Measurements from ENCODE around the gene TMEM121B. TPM values are rescaled to one million over a fixed set of nuclear protein-coding genes. Genes with fewer than 3 reads are reported as not detected.

Gene TMEM121B
- polyA plus RNA-seq, 3 donors: 1.4 to 3.2 (median 1.9) TPM

- Histone ChIP-seq H3K4me2 (replicated peaks; ENCODE audit: extremely low read depth, low read length, poor library complexity, severe bottlenecking) (peak overlapping the region; percentile 88), H2AFZ (ENCODE audit: insufficient read depth, low read depth, low read length, poor library complexity, severe bottlenecking) (no peak overlapping the region), H3K4me3 (replicated peaks in 1 of 3; ENCODE audit: low read depth in 2 of 3, low read length in 3 of 3) (peak overlapping the region; percentile 89 to 91 (median 91)), H4K20me1 (ENCODE audit: insufficient read depth, low read length) (peaks cover 72% of the 10 kb centered on the region), H3K4me1 (ENCODE audit: control insufficient read depth in 1 of 2, insufficient read depth in 2 of 2, low read length in 2 of 2) (peaks cover 58 to 66% of the 10 kb centered on the region in 2 donors), H3K27me3 (ENCODE audit: control insufficient read depth in 2 of 2, insufficient read depth in 2 of 2, low read length in 2 of 2) (no peaks in the 10 kb centered on the region), H3K9me3 (replicated peaks in 1 of 2; ENCODE audit: control insufficient read depth in 1 of 2, insufficient read depth in 1 of 2, low read length in 2 of 2) (no peaks in the 10 kb centered on the region), H3K36me3 (replicated peaks in 1 of 2; ENCODE audit: control insufficient read depth in 1 of 2, insufficient read depth in 2 of 2, low read length in 2 of 2) (peaks cover 9 to 24% of the 10 kb centered on the region in 2 donors), H3K9ac (ENCODE audit: insufficient read depth, low read length, poor library complexity, severe bottlenecking) (peak overlapping the region; percentile 93), H3K27ac (ENCODE audit: low read depth in 1 of 2, low read length in 2 of 2) (peak overlapping the region; percentile 81 to 92), H3K79me2 (ENCODE audit: insufficient read depth, low read length) (peaks cover 90% of the 10 kb centered on the region)
- Mint-ChIP-seq H3K36me3 (peaks cover 21 to 46% of the 10 kb centered on the region in 2 donors), H3K27me3 (ENCODE audit: low read depth in 3 of 3) (peaks cover 0 to 2% (median 0%) of the 10 kb centered on the region in 3 donors), H3K4me1 (peaks cover 69% of the 10 kb centered on the region), H3K27ac (peak overlapping the region; percentile 90 to 96 (median 95)), H3K9me3 (peaks cover 0 to 2% (median 0%) of the 10 kb centered on the region in 7 donors), H3K4me3 (peak overlapping the region; percentile 96 to 99)
- no peak for DNase-seq
- intact Hi-C loops (cut with micrococcal nuclease): loop anchor here (2.0 to 10.0 kb wide), 3 partner anchors 14 to 988 kb away; partner anchors contain the start of gene PEX26 (in 1 of the 2)
- TF ChIP-seq CTCF (IDR thresholded peaks at IDR 0.05): no peak
- WGBS (ENCODE audit: insufficient coverage): 22% methylated on average over 6 of the region's 10 CpGs
Measured at GRCh38 chr22:17086788-17087497, 34.2 kb downstream of the TMEM121B start.

GRCh38 chr22:17086296-17086695 lies 34.9 kb downstream of the TMEM121B start:
- Mint-ChIP-seq H3K27me3 (ENCODE audit: low read depth in 3 of 3) (peaks cover 0 to 2% (median 0%) of the 10 kb centered on the region in 3 donors), H3K9me3 (peaks cover 0 to 2% (median 0%) of the 10 kb centered on the region in 7 donors), H3K4me1 (peaks cover 63% of the 10 kb centered on the region), H3K36me3 (peaks cover 17 to 45% of the 10 kb centered on the region in 2 donors), H3K27ac (peak overlapping the region; percentile 90 to 96 (median 95)), H3K4me3 (peak overlapping the region; percentile 96 to 99)
- peak overlapping the region; percentile 88 for H3K4me2 ChIP-seq (replicated peaks; ENCODE audit: extremely low read depth, low read length, poor library complexity, severe bottlenecking)
- peaks cover 83% of the 10 kb centered on the region for H3K79me2 ChIP-seq (ENCODE audit: insufficient read depth, low read length)
- peaks cover 65% of the 10 kb centered on the region for H4K20me1 ChIP-seq (ENCODE audit: insufficient read depth, low read length)
- no peak overlapping the region for H2AFZ ChIP-seq (ENCODE audit: insufficient read depth, low read depth, low read length, poor library complexity, severe bottlenecking)
- no peaks in the 10 kb centered on the region for H3K27me3 ChIP-seq (ENCODE audit: control insufficient read depth in 2 of 2, insufficient read depth in 2 of 2, low read length in 2 of 2)
- peaks cover 52 to 60% of the 10 kb centered on the region in 2 donors for H3K4me1 ChIP-seq (ENCODE audit: control insufficient read depth in 1 of 2, insufficient read depth in 2 of 2, low read length in 2 of 2)
- no peak for TF ChIP-seq CTCF (IDR thresholded peaks at IDR 0.05)
- no peaks in the 10 kb centered on the region for H3K9me3 ChIP-seq (replicated peaks in 1 of 2; ENCODE audit: control insufficient read depth in 1 of 2, insufficient read depth in 1 of 2, low read length in 2 of 2)
- DNase-seq: peak; percentile 45 to 70 (median 46)
- peaks cover 9 to 24% of the 10 kb centered on the region in 2 donors for H3K36me3 ChIP-seq (replicated peaks in 1 of 2; ENCODE audit: control insufficient read depth in 1 of 2, insufficient read depth in 2 of 2, low read length in 2 of 2)
- intact Hi-C loops (cut with micrococcal nuclease): loop anchor here (2.0 to 10.0 kb wide), 3 partner anchors 15 to 989 kb away; partner anchors contain the start of gene PEX26 (in 1 of the 2)
- H3K4me3 ChIP-seq (replicated peaks in 1 of 3; ENCODE audit: low read depth in 2 of 3, low read length in 3 of 3): peak overlapping the region; percentile 89 to 91 (median 91)
- H3K9ac ChIP-seq (ENCODE audit: insufficient read depth, low read length, poor library complexity, severe bottlenecking): peak overlapping the region; percentile 93
- H3K27ac ChIP-seq (ENCODE audit: low read depth in 1 of 2, low read length in 2 of 2): peak overlapping the region; percentile 81 to 92
- WGBS (ENCODE audit: insufficient coverage): 0% methylated on average over 5 of the region's 7 CpGs

Data from CD14-positive monocyte (primary cell).